Subcutaneous adipose tissue (tissue), 4 donors: Measurements from ENCODE around the gene CARD14. TPM values are rescaled to one million over a fixed set of nuclear protein-coding genes. Genes with fewer than 3 reads are reported as not detected.

Experiments used
- CTCF ChIP-seq: fragments of 450-650 bp; IDR thresholded peaks from one replicate; pipeline ENCODE4 v1.5.1; 2016; ENCODE audit warnings: low read depth, mild to moderate bottlenecking, control low read depth, antibody characterized with exemption, moderate library complexity
- total RNA-seq, 4 donors: library from RNA; depleted of rRNA; stranded (reverse); fragments of >200 nt; gene quantifications; one replicate each; pipeline ENCODE4 v1.1.0, GENCODE V29; 2016

CARD14 gene
- total RNA-seq, 4 donors from 2014 or later, result 0.34 to 1.3 TPM; not detected in 2

- TF ChIP-seq CTCF, result no peak
Measured at GRCh38 chr17:80180192-80180591, 10.4 kb downstream of the CARD14 start.

- no peak for TF ChIP-seq CTCF
Measured at GRCh38 chr17:80181431-80181830, 11.6 kb downstream of the CARD14 start.

GRCh38 chr17:80182118-80182844 is 12.5 kb downstream of the CARD14 start:
- no peak for TF ChIP-seq CTCF

DNA sequence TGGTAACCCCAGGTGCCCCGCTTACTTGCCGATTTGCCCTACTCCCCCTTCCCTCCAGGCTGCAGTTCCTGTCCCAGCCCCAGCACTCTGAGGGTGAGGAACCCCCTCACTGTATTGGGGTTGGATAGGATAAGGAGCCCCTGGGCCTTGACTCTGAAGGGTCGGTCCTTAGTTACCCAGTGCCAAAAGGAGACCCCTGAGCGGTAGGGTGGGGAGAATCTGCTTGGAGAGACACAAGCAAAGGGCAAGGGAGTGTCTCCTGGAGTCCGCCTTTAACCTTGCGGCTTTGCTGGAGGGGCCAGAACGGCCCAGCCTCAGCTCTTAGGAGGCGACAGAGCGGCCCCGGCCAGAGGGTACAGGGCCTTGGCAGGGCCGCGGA is 13.0 kb downstream of the CARD14 start:
- no peak for TF ChIP-seq CTCF

DNA sequence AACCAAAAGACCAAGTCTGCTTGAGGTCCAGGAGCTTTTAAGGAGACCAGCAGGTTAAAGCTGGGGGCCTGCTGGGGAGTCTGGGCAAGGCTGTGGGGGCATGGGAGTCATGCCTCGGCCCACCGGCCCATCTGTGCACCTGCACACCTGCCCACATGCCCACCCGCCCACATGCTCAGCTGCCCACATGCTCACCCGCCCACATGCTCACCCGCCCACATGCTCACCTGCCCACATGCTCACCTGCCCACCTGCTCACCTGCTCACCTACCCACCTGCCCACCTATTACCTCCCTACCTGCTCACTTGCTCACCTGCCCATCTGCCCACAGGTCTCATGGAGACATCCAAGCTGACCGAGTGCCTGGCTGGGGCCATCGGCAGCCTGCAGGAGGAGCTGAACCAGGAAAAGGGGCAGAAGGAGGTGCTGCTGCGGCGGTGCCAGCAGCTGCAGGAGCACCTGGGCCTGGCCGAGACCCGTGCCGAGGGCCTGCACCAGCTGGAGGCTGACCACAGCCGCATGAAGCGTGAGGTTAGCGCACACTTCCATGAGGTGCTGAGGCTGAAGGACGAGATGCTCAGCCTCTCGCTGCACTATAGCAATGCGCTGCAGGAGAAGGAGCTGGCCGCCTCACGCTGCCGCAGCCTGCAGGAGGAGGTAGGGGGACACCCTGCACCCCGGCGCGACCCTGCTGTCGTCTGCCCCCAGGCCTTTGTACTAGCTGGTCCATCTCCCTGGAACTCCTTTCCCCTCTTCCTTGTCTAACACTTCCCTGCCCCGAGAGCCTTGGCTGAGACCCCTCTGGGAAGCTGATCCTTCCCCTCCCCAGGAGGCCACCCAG is 14.0 kb downstream of the CARD14 start:
- no peak for TF ChIP-seq CTCF

GRCh38 chr17:80184423-80184714 is 14.5 kb downstream of the CARD14 start:
- no peak for TF ChIP-seq CTCF

DNA sequence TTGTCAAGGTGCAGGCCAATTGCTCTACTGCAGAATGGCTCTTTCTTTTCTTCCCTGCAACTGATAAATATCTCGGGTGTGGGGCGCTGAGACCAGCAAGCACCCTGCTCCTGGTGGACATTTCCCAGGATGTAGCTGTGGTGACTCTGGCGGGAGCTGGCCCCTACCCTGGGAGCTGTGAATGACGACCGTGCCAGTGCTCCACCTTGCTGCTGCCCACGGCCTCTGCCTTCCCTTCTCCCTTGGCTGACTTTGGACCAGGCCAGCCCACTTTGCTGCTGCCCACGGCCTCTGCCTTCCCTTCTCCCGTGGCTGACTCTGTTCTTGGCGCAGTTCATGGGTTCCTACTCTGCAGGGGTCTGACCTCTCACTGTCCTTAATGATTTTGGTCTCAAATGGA is 16.1 kb downstream of the CARD14 start:
- TF ChIP-seq CTCF, result no peak
